ENCODE results near the gene ZFP36L2.

GRCh38 chr2:43180897-43181296, 45.5 kb downstream of the ZFP36L2 start:
- no peak for TF ChIP-seq MXI1 (IDR thresholded peaks at IDR 0.05; ENCODE audit: low read depth, low read length)
- TF ChIP-seq ZBTB11 (CRISPR knock-in tag; IDR thresholded peaks at IDR 0.05): no peak
- TF ChIP-seq CTCF (IDR thresholded peaks at IDR 0.05 in 2 of 3, conservative IDR thresholded peaks at IDR 0.05 in 1 of 3; ENCODE audit: control insufficient read depth in 2 of 3, extremely low read depth in 1 of 3, insufficient read depth in 1 of 3, low read depth in 3 of 3, low read length in 3 of 3): no peak
- no peak for TF ChIP-seq ZBTB33 (IDR thresholded peaks at IDR 0.05)
